Measurements from ENCODE around the gene TMEM214.

TMEM214 gene

DNA sequence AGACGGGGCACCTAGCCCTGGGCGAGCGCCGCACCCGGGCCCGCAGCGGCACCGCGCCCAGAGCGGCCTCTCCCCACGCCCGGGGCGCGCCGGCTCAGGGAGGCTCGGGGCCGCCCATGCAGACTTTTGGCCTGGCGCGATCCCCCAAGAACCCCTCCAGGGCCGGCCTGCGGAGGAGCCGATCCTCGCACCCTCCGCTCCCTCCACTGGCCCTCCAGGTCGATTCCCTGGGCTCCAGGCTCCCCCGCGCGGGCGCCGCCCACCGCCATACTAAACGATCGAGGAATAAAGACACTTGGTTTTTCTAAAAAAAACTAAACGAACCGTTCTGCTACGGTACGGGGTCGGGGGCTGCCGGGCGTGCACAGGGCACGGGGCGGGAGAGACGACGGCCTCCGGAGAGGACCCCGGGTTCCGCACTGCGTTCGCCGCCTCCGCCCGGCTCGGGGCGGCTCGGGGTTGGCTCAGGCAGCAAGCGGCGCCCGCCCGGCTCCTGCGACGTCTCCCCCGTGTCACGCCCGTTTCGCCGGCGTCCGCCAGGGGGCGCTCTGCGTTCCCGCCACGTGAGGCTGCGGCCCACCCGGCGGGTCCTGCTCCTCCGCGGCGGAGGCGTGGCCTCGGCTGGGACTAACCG is 53.4 kb downstream of the TMEM214 start:
- no peak for FAIRE-seq

DNA sequence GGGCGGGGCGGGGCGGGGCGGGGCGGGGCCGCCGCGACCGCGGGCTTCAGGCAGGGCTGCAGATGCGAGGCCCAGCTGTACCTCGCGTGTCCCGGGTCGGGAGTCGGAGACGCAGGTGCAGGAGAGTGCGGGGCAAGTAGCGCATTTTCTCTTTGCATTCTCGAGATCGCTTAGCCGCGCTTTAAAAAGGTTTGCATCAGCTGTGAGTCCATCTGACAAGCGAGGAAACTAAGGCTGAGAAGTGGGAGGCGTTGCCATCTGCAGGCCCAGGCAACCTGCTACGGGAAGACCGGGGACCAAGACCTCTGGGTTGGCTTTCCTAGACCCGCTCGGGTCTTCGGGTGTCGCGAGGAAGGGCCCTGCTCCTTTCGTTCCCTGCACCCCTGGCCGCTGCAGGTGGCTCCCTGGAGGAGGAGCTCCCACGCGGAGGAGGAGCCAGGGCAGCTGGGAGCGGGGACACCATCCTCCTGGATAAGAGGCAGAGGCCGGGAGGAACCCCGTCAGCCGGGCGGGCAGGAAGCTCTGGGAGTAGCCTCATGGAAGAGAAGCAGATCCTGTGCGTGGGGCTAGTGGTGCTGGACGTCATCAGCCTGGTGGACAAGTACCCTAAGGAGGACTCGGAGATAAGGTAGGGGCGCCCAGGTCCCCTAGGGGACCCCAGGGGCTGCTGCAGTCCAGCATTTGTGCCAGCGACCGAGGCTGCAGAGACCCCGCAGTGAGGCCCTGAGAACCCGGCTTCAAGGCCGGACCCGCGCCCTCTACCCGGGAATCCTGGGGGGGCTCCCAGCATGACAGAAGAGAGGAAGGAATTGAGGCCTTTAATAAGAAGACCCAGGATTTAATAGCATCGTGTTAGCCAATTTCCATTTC is 54.2 kb downstream of the TMEM214 start, which contains the start of gene KHK:
Gene KHK (plus strand): TSS at position 49 of the 870 bp plus-strand sequence. CDS start 488 bp downstream, at position 537.
- no peak for FAIRE-seq

- no peak for FAIRE-seq
Measured at GRCh38 chr2:27087823-27088410, 55.2 kb downstream of the TMEM214 start.

GRCh38 chr2:27088634-27089033 is 55.9 kb downstream of the TMEM214 start:
- FAIRE-seq, result no peak

DNA sequence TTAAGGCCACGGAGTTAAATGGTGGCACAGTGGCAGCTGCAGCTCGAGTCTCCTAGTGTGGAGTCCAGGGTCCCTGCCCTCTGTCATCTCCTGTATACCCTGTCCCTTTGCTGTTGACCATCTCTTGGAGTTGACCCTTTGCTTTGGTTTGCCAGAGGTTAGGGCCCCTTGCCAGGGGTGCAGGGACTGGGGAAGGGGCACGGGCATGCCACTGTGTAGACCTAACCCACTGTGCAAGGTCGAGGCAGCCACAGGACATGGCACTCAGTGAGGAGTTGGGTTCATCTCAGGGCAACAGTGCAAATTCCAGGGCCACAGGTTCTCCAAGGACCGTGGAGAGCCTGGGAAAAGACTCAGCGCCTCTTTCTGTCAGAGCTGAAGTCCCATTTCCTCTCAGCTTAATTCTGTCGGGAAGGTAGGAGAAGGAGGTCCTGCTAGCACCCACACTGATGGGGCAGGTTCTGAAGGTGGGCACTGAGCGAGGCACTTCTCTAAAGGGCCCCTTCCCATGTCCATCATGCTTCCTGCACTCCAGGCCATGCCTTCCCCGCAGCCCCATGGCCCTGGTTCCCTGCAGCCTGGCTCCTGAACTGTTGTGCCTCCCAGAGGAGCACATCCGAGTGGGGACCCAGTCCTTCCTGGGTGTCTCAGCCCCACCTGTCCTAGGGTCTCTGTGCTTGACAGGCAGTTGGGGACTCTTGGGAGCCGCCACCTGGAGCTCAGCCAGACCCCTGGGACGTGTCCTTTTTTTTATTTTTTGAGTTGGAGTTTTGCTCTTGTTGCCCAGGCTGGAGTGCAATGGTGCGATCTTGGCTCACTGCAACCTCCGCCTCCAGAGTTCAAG is 56.6 kb downstream of the TMEM214 start:
- FAIRE-seq, result no peak
